Activated CD8-positive, alpha-beta memory T cell treated with anti-CD3 and anti-CD28 coated beads, Interleukin-2, amount 10 ng/mL, durations not matched to agents 7 days and 5 days (primary cell): ENCODE measurements around the gene DCAF8L2. TPM values are rescaled to one million over a fixed set of nuclear protein-coding genes. Genes with fewer than 3 reads are reported as not detected.
"Not testable (repeated sequence)": the region's sequence is repeated elsewhere in the genome, so short reads cannot be mapped to it uniquely, and the experiment has no call there.

ENCODE experiments used
- ATAC-seq: fragments of 150-1000 bp; cut with Tn5 transposase; one replicate; pipeline ENCODE4 v1.10.0; 2021; ENCODE audit warnings: moderate library complexity
- CTCF ChIA-PET: fragments of 350-600 bp; sonication (Branson Sonifier 250); formaldehyde crosslinking; loops from one replicate; lab custom pipeline; 2021; ENCODE audit warnings: antibody characterized with exemption; lab: Charles Lee
- DNase-seq: peaks from one replicate; pipeline ENCODE4 v3.0.0-alpha.2; 2020
- H3K27ac Mint-ChIP-seq: one replicate; pipeline ENCODE4 v1.8.0; 2021; ENCODE audit warnings: mild to moderate bottlenecking, mixed read lengths
- H3K27me3 Mint-ChIP-seq: one replicate; pipeline ENCODE4 v1.8.0; 2021; ENCODE audit warnings: mixed read lengths
- H3K36me3 Mint-ChIP-seq: one replicate; pipeline ENCODE4 v1.8.0; 2021; ENCODE audit warnings: mild to moderate bottlenecking, mixed read lengths
- H3K4me1 Mint-ChIP-seq: one replicate; pipeline ENCODE4 v1.8.0; 2021; ENCODE audit warnings: mixed read lengths
- H3K4me3 Mint-ChIP-seq: one replicate; pipeline ENCODE4 v1.8.0; 2021; ENCODE audit warnings: mild to moderate bottlenecking, moderate library complexity, mixed read lengths
- H3K9me3 Mint-ChIP-seq: one replicate; pipeline ENCODE4 v1.8.0; 2022; ENCODE audit warnings: low read depth, mixed read lengths
- total RNA-seq, 2 experiments: library from RNA; stranded (reverse); gene quantifications; one replicate each; pipeline ENCODE4 v1.2.3, GENCODE V29; 2021

The DCAF8L2 gene
- total RNA-seq, 2 experiments from 2014 or later = not detected

DNA sequence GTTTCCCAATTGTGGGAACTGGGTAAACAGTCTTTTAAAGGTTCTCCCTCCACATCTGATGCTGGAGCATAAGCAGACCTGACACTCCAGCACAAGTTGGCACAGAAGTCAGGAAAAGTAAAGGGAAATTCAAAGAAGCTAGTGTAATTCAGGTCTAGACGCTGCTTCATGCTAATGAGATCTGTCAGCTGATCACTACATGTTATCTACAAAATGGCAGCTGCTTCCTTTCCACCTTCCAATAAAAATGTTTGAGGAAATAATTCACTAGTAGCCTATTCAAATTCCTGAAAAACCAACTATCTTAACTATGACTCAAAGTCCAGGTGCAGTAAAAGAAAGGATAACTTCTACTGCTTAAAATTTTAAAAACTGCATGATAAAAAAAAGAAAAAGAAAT, 29.3 kb downstream of the DCAF8L2 start:
- H3K9me3 Mint-ChIP-seq = peaks cover 2% of the 10 kb centered on the region
- H3K27ac Mint-ChIP-seq = no peak overlapping the region
- no peaks in the 10 kb centered on the region for H3K27me3 Mint-ChIP-seq
- no peaks in the 10 kb centered on the region for H3K36me3 Mint-ChIP-seq
- ATAC-seq (no peak), DNase-seq (no peak)
- no peaks in the 10 kb centered on the region for H3K4me1 Mint-ChIP-seq
- CTCF ChIA-PET = no interaction called here
- H3K4me3 Mint-ChIP-seq = no peak overlapping the region

DNA sequence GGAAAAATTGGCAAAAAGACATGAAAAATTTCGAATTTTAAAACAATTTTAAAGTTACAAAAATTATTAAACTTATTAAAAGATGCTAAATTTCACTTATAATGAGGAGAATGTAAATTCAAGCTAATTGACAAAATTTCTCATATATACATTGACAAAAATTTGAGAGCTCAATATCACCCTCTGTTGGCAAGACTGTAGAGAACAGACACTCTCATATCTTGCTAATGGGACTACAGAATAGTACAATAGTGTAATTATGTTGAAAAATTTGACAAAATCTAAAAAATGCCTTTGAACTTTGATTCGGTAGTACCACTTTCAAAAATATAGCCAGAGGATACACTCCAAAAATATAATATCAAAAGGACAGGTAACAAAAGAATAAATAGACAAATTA, 29.8 kb downstream of the DCAF8L2 start:
- no peaks in the 10 kb centered on the region for H3K9me3 Mint-ChIP-seq
- CTCF ChIA-PET = no interaction called here
- no peak overlapping the region for H3K4me3 Mint-ChIP-seq
- H3K27me3 Mint-ChIP-seq = no peaks in the 10 kb centered on the region
- ATAC-seq (no peak), DNase-seq (no peak)
- no peaks in the 10 kb centered on the region for H3K4me1 Mint-ChIP-seq
- no peak overlapping the region for H3K27ac Mint-ChIP-seq
- H3K36me3 Mint-ChIP-seq = no peaks in the 10 kb centered on the region

DNA sequence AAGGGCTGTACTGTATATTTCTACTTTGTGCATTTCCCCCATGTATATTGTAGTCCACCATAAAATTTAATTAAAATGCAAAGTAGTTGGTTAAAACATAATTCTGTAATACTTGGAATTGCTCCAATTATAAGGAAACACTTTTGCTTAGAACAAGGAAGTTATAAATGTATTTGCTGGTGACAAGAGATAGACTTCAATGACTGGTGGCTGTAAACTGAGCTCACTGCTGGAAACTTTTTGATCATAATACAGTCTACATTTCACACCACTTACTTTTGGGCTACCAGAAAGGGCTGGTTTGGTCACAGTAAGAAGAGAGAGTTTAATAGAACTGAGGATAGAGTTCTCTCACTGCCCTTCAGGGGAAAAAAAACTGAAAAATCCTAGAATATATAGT, 32.7 kb downstream of the DCAF8L2 start:
- Mint-ChIP-seq H3K27ac (no peak overlapping the region), H3K4me1 (no peaks in the 10 kb centered on the region), H3K9me3 (no peaks in the 10 kb centered on the region)

DNA sequence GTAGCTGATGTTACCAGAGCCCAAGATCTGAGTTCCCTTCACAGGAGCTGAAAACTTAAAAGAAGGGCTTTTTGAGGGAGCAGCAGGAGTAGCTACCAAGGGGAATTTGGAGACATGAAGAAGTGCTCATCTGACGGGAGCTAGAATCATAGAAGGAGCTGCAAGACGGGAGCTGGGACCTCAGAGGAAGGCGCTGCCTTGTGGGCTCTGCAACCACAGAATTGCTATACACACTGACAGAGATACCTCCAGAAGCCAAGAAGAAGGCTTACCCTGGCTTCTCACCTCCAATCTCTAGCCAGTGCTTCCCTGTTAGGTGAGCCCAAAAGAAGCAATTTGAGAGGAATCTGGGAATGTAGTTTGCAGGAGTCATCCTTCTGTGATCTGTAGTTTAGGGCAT, 35.9 kb downstream of the DCAF8L2 start:
- Mint-ChIP-seq H3K4me1 (no peaks in the 10 kb centered on the region), H3K27me3 (no peaks in the 10 kb centered on the region), H3K36me3 (no peaks in the 10 kb centered on the region), H3K9me3 (no peaks in the 10 kb centered on the region), H3K27ac (no peak overlapping the region), H3K4me3 (no peak overlapping the region)
- no peak for ATAC-seq
- CTCF ChIA-PET = no interaction called here
- no peak for DNase-seq

More for the DNA sequence above, 32.7 kb downstream of the DCAF8L2 start:
- CTCF ChIA-PET = no interaction called here
- H3K36me3 Mint-ChIP-seq = no peaks in the 10 kb centered on the region
- no peaks in the 10 kb centered on the region for H3K27me3 Mint-ChIP-seq
- DNase-seq (no peak), ATAC-seq (no peak)
- no peak overlapping the region for H3K4me3 Mint-ChIP-seq

DNA sequence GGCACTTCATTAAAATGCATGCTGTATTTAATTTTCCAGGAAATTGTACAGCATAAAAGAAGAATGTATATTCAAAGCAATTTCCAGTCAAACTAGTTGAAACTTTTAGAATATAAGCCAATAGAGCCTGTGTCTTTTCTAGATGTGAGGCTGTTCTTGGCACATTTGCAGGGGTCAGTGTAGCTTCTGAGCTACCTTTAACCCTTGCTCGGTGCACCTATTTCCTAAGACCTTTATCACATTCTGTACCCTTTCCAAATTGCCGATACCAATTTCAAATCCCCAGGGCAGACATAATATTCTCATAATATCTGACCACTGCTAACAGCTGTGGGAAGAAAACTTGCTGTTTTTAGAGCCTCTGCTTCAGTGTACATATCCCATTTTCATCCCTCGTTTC, 43.2 kb downstream of the DCAF8L2 start:
- CTCF ChIA-PET = no interaction called here
- H3K4me1 Mint-ChIP-seq = no peaks in the 10 kb centered on the region
- ATAC-seq = no peak
- H3K27me3 Mint-ChIP-seq = no peaks in the 10 kb centered on the region
- no peak for DNase-seq
- no peak overlapping the region for H3K27ac Mint-ChIP-seq
- H3K36me3 Mint-ChIP-seq = no peaks in the 10 kb centered on the region
- no peak overlapping the region for H3K4me3 Mint-ChIP-seq
- H3K9me3 Mint-ChIP-seq = peaks cover 7% of the 10 kb centered on the region

DNA sequence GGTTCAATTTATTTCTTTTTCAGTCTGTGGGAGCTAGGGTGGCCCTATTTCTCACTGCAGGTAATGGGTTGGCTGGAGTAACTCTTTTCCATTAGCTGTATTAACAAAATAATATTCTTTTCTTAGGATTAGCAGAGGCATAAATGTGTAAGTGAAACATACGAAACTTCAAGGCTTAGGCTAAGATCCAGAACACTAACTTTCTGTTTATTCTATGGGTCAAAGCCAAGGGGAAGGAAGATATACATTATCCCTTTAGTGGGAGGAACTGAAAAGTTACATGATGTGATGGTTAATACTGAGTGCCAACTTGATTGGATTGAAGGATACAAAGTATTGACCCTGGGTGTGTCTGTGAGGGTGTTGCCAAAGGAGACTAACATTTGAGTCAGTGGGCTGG, 66.4 kb downstream of the DCAF8L2 start:
- Mint-ChIP-seq H3K36me3 (no peaks in the 10 kb centered on the region), H3K4me3 (no peak overlapping the region), H3K9me3 (no peaks in the 10 kb centered on the region), H3K27me3 (no peaks in the 10 kb centered on the region), H3K4me1 (no peaks in the 10 kb centered on the region), H3K27ac (no peak overlapping the region)
- CTCF ChIA-PET = no interaction called here
- DNase-seq (no peak), ATAC-seq (no peak)

DNA sequence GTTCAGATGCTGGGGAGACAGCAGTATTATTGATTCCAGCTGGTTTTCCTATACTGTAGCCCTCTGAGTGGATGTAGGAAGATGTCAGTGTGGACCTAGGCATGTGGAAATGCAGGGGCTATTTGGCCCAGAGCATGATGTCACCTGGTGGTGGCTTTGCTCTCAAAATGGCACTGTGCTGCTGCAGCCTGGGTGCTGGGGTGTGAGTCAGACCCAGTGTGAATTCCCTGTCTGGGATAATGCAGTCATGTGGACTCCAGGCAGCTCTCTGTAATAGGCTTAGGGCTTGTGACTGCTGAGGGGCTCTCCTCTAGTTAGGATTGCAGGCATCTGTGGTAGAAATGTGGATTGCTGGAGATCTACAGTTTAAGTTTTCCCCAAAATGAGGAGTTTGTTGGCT, 70.7 kb downstream of the DCAF8L2 start:
- CTCF ChIA-PET = no interaction called here
- no peaks in the 10 kb centered on the region for H3K9me3 Mint-ChIP-seq
- H3K27me3 Mint-ChIP-seq = no peaks in the 10 kb centered on the region
- no peak overlapping the region for H3K27ac Mint-ChIP-seq
- H3K36me3 Mint-ChIP-seq = no peaks in the 10 kb centered on the region
- no peak for DNase-seq
- H3K4me3 Mint-ChIP-seq = no peak overlapping the region
- no peaks in the 10 kb centered on the region for H3K4me1 Mint-ChIP-seq
- no peak for ATAC-seq

DNA sequence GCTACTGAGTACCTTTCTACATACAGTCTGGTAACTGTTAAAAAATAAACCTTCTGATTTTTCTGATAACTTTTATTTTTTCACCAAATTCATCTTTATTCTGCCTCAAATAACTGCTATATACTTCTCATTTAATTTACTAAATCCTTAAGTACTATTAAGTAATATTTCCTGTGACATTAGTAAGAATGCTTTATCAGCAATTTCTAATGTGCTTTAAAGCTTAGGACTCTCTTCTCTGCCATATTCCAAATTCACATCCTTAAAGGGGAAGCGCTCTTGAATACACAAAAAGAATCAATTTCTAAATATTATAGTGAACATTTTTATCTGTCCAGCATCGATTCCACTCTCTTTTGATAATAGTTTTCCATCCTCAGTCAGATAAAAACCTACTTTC, 81.1 kb downstream of the DCAF8L2 start:
- Mint-ChIP-seq H3K36me3 (no peaks in the 10 kb centered on the region), H3K4me3 (no peak overlapping the region), H3K9me3 (no peaks in the 10 kb centered on the region), H3K4me1 (no peaks in the 10 kb centered on the region), H3K27me3 (no peaks in the 10 kb centered on the region), H3K27ac (no peak overlapping the region)
- CTCF ChIA-PET = no interaction called here
- DNase-seq (no peak), ATAC-seq (no peak)

DNA sequence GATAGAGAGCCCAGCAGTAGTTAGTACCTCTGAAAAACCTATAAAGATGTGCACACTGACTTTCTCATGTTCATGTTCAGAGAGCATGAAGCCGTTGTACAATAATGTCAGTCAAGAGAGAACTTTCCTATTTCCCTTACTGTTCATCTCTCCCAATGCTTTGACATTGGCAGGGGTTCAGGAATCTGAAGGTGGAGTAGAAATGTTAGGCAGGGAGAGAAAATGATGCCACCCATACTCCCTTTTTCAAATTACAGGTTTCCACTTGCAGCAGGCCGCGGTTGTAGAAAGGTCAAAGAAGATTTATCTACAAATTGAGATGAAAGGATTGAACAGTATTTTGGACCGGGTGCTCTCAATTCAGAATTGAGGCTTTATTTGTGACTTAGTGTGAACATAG, 84.3 kb downstream of the DCAF8L2 start:
- no peak overlapping the region for H3K27ac Mint-ChIP-seq
- H3K27me3 Mint-ChIP-seq = no peaks in the 10 kb centered on the region
- no peaks in the 10 kb centered on the region for H3K36me3 Mint-ChIP-seq
- CTCF ChIA-PET = no interaction called here
- H3K4me3 Mint-ChIP-seq = no peak overlapping the region
- no peak for ATAC-seq
- peaks cover 3% of the 10 kb centered on the region for H3K9me3 Mint-ChIP-seq
- no peak for DNase-seq
- H3K4me1 Mint-ChIP-seq = no peaks in the 10 kb centered on the region

DNA sequence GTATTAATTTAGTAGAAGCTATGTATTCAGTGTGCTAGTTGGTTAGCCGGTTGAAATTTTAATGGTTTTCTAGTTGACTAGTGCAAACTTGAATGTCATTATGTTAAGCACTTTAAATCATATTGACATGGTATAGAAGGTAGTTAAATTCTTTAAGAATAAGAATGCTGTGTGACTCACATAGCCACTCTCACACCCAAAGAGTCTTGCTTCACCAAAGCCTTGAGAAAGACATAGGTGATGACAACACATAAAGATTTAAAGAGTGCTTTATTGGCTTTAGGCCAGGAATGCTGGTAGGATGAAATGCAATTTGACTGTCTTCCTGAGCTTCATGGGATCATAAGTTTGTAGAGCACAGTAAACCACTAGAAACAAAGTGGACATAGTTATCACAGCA, 85.3 kb downstream of the DCAF8L2 start:
- peaks cover 3% of the 10 kb centered on the region for H3K9me3 Mint-ChIP-seq
- no peaks in the 10 kb centered on the region for H3K36me3 Mint-ChIP-seq
- H3K27ac Mint-ChIP-seq = no peak overlapping the region
- CTCF ChIA-PET = no interaction called here
- no peaks in the 10 kb centered on the region for H3K27me3 Mint-ChIP-seq
- H3K4me3 Mint-ChIP-seq = no peak overlapping the region
- H3K4me1 Mint-ChIP-seq = no peaks in the 10 kb centered on the region
- no peak for ATAC-seq
- DNase-seq = no peak

DNA sequence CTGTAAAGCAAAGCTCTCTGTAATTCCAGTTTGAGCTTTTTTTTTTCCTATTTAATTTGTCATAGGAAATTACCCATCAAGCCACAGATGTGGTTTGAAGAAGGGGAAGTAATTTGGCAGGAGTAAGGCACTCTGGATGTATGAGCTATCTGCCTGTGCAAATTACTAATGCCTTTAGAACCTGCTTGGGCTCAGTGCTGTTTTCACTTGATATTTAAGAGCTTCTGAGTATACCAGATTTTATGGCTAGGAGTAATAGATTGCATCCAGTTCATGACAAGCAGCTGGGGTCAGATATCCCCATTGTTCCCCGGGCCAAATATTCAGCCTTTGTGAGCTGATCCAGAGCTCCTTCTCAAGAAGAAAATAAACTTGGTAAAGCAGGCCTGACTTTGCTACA, 89.1 kb downstream of the DCAF8L2 start:
- no peaks in the 10 kb centered on the region for H3K36me3 Mint-ChIP-seq
- H3K27ac Mint-ChIP-seq = no peak overlapping the region
- peaks cover 3% of the 10 kb centered on the region for H3K9me3 Mint-ChIP-seq
- no peaks in the 10 kb centered on the region for H3K4me1 Mint-ChIP-seq
- H3K4me3 Mint-ChIP-seq = no peak overlapping the region
- ATAC-seq (no peak), DNase-seq (no peak)
- no peaks in the 10 kb centered on the region for H3K27me3 Mint-ChIP-seq
- CTCF ChIA-PET = no interaction called here

DNA sequence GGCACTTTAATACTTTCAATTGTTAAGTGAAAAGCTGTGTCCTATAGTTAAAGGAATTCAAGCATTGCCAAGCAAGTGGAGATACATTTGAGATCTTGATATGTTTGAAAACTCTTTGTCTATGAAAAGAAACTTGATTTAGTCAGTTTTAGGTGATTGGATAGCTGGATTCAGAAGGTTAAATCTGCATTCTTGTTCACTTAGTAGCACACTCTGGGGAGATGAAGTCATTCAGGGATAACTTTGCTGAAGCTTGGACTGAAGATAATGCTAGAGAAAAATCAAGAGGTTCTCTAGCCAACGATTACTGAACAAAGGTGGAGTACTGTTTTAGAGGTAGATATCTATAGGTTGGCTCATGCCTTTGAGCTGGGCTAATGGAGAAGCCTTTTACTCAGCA, 90.6 kb downstream of the DCAF8L2 start:
- CTCF ChIA-PET = no interaction called here
- Mint-ChIP-seq H3K27me3 (no peaks in the 10 kb centered on the region), H3K4me3 (no peak overlapping the region), H3K4me1 (no peaks in the 10 kb centered on the region), H3K9me3 (peaks cover 5% of the 10 kb centered on the region), H3K36me3 (no peaks in the 10 kb centered on the region), H3K27ac (no peak overlapping the region)
- ATAC-seq (no peak), DNase-seq (no peak)

DNA sequence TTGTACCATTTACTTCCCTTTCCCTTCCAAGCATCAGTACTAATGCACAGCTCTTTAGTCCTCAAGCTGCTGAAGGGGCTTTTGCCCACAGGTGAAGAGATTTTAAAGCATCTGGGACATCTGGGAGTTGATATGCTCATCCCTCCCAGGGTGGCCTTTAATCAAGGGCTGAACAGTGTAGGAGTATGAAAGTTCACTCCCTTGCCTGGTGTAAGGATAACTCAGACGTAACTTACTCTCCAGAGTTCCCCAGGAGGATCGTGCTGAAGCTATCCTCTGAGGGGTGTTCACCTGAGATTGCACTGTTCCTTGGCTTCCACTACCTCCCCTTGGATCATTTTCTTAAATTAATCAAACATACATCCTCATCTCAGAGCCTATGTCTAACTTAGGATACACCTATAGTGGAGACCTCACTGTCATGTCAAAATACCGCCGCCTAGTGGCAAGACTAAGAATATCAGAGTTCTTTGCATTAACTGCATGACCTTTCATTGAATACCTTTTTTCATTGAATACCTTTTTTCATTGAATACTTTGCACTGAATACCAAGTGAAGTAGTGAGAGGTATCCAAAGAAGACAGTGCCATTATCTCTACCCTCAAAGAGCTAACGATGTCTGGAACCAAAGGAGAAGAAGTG, 93.5 kb downstream of the DCAF8L2 start:
- H3K27me3 Mint-ChIP-seq, ATAC-seq, H3K4me1 Mint-ChIP-seq, H3K36me3 Mint-ChIP-seq, H3K9me3 Mint-ChIP-seq, CTCF ChIA-PET, H3K27ac Mint-ChIP-seq, DNase-seq, H3K4me3 Mint-ChIP-seq: not testable (repeated sequence)

DNA sequence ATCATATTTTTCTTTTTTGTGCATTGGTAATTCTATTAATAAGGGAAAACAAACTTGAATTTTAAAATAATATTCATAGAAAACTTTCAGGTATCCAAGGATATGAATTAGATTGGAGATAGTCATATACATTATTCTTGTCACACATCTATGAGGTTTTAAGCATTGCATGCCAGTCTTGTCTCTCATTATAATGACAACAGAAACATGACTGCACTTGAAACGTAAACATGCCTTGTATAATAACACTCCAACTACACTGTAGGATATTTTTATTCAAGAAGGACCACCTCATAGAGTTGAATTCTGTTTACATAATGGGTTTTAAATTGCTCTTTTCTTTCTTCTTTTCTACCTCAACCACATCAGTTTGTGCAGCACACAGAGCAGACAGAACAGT, 104.5 kb downstream of the DCAF8L2 start:
- no peak for DNase-seq
- Mint-ChIP-seq H3K4me1 (no peaks in the 10 kb centered on the region), H3K27me3 (no peaks in the 10 kb centered on the region), H3K9me3 (no peaks in the 10 kb centered on the region), H3K27ac (no peak overlapping the region), H3K36me3 (no peaks in the 10 kb centered on the region), H3K4me3 (no peak overlapping the region)
- CTCF ChIA-PET = no interaction called here
- ATAC-seq = no peak

DNA sequence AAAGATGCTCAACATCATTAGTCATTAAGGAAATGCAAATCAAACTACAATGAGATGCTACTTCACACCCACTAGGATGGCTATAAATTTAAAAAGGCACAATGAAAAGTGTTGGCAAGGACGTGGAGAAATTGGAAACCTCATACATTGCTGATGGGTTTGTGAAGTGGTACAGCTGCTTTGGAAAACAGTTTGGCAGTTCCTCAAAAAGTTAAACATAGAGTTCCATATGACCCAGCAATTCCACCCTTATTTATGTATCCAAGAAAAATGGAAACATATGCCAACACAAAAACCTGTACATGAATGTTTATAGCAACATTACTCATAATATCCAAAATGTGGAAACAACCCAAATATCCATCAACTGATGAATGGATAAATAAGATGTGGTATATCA, 116.4 kb downstream of the DCAF8L2 start:
- H3K27ac Mint-ChIP-seq = no peak overlapping the region
- no peaks in the 10 kb centered on the region for H3K27me3 Mint-ChIP-seq
- CTCF ChIA-PET = no interaction called here
- no peaks in the 10 kb centered on the region for H3K4me1 Mint-ChIP-seq
- no peaks in the 10 kb centered on the region for H3K36me3 Mint-ChIP-seq
- DNase-seq (no peak), ATAC-seq (no peak)
- no peaks in the 10 kb centered on the region for H3K9me3 Mint-ChIP-seq
- no peak overlapping the region for H3K4me3 Mint-ChIP-seq
